Measurements from ENCODE around the gene PDK2.
A peak's percentile ranks its signal among the peaks of the same experiment; 100 is the strongest.

The PDK2 gene

DNA sequence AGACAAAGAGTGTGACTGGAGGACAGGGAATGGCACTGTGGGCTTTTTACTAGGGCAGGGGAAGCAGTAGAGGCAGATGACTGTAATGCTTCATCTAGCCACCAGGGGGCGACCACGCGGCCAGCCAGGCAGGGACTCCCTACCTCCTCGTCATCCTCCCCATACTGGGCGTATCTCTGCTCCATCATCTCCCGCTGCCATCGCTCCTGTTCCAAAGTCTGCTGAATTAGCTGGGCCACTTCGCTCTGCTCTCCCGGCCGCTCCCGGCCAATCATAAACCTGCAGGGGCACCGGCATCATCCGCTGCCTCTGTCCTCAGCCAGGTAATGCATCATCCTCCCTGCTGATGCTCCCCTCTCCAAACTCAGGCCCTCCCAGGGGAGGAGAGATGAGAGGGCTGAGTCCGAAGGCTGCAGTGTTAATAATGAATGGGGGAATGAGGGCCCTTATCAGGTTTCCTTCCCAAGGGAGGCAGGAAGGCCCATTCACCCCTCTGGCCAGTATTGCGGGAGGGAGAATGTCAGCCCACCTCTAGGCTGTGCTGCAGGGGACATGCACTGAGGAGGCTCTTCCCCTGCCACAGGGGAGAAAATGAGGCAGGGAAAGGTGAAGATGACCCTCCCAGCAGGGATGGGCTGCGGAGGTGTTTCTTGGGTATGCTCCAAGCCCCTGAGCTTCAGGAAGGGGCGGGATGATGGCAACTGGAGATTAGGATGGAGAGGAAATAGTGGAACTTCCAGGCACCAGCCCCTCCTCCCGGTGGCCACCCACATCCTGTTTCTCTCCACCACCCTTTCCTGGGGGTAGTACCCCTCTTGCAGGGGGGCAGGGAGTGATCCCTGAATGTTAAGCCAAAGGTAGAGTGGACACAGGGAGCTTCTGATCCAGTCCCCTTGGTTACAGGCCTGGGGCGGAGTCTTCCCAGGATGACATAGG, 45.1 kb downstream of the PDK2 start:
- DNase-seq, result no peak

- DNase-seq, result no peak
Observed at GRCh38 chr17:50141026-50141744, 46.0 kb downstream of the PDK2 start.

- no peak for DNase-seq
Observed at GRCh38 chr17:50141745-50142110, 46.6 kb downstream of the PDK2 start.

GRCh38 chr17:50143461-50144176, 48.5 kb downstream of the PDK2 start:
- DNase-seq, result no peak

DNA sequence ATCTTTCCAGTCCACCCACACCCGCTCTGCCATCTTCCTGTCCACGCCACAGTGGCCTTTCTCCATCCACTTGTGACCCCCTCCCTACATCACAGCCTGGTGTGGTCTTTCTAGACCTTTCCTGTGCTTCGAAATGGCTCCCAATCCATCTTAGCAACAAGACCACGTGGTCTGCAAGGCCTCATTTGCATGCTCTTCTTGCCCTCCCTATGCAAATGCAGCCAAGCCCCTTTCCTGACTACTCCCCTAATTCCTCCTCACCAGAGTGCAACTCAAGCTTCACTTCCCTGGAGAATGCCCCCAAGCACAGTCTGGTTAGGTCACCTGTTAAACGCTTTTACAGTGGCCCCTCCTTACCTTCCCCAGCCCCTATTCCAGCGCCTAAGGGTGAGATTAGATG, 49.2 kb downstream of the PDK2 start:
- no peak for DNase-seq

DNA sequence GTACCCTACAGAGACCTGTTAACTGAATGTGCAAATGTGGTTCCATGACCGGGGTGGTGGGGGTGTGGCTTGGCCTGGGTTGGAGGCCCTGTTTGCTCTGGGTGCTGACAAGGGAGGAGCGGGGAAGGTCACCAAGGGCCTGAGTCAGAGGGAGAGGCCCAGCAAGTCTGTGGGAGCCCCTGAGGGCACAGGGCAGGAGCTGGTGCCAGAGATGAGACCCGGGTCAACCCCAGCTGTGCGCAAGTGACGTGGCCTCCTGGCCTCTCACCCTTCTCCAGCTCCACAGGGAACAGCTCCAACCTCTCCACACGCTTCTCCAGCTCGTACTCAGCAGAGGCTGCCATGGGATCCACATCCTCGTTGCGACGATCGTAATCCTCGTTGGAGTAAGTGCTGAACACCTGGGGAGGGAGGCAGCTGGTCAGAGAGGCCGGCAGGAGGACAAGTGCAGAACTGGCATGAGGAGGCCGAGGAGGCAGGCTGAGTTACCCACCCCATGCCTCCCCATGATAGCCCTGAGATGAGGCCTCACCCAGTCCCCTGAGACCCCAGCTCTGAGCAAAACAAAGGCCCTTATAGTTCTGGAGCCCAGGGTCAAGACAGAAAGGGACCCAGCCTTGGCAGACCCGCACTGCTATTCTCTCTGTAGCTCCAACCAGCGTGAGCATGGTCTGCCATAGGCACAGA, 49.8 kb downstream of the PDK2 start:
- no peak for DNase-seq

DNA sequence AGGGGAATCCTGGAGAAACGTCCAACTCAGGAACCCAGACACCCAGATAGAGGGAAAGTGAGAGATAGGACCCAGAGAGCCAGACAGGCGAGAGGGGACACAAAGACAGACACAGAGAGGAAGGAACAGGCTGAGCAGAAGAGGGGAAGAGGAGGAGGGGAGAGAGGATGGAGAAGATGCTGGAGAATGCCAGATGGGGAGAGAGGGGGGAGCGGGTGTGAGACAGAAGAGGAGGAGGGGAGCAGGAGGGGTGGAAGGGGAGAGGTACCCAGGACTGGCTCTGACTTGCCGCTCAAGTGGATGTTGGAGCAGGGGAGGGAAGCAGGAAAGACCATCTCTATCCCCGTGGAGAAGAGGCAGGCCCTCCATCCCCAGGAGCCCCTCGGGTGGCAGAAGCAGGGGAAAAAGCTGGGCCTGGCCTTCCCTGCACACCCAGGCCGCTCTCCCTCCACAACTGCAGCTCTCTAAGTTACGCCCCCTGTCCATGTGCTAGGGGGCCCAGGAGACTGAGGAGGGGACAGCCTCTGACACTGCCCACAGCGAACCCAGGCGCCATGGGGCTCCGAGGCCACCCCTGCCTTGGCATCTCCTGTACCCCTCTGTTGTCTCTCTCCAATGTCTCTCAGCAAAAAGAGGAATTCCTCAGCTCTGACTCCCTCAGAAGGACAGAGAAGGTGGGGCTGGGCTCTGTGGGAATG, 50.5 kb downstream of the PDK2 start:
- DNase-seq, result no peak

GRCh38 chr17:50146230-50146926, 51.2 kb downstream of the PDK2 start:
- no peak for DNase-seq

DNA sequence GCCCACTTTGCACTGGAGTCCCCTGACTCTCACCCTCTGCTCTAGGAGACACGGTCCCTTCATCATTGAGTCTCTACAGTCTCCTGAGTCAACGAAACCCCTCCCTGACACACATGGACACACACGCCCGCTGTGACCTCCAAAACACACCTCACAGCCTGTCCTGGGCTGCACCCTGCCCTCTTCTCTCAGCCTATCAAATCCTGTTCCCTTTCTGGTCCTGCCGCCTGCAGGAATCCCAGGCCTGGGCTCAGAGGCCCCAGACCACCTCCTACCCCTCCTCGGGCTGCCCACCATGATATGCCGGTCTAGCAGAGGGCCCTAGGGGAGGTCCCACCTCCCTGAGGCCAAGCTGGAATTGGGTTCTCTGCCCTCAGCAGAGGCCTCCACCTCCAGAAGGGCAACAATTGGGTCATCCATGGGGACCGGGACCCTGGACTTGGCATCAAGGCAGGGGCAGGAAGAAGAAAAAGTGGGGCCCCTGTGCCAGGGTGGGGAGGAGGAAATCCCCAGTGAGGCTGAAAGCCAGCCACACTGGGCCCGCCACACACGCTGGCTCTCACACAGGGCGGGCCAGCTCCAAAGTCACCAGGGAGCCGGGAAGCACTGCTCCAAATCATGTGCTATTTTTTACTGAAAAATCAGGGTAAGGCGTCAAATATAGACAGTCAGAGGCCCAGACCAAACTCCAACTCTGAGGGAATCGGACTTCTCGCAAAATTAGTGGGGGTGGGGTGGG, 51.9 kb downstream of the PDK2 start:
- no peak for DNase-seq

DNA sequence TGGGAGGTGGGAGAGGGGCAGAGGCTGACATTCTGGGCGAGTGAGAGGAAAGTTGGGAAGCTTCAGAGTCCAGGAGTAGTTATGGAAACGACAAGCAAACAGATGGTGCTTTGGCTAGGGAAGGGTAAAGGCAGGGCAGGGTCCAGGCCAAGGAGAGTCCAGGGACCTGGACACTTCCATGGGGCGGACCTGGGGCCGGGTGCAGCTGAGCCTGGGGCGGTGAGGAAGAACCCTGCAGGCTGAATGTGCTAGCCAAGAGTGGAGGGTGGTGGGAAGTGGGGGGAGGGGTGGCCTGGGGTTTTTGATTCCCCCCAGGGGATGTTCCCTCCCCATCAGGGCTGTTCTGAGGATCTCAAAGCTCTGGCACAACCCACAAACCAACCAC, 52.7 kb downstream of the PDK2 start:
- DNase-seq, result no peak

- DNase-seq, result no peak
Observed at GRCh38 chr17:50148226-50149090, 53.3 kb downstream of the PDK2 start.

- no peak for DNase-seq
Observed at GRCh38 chr17:50149091-50149416, 53.9 kb downstream of the PDK2 start.

- DNase-seq, result peak; percentile 38
Observed at GRCh38 chr17:50149417-50150353, 54.5 kb downstream of the PDK2 start.

DNA sequence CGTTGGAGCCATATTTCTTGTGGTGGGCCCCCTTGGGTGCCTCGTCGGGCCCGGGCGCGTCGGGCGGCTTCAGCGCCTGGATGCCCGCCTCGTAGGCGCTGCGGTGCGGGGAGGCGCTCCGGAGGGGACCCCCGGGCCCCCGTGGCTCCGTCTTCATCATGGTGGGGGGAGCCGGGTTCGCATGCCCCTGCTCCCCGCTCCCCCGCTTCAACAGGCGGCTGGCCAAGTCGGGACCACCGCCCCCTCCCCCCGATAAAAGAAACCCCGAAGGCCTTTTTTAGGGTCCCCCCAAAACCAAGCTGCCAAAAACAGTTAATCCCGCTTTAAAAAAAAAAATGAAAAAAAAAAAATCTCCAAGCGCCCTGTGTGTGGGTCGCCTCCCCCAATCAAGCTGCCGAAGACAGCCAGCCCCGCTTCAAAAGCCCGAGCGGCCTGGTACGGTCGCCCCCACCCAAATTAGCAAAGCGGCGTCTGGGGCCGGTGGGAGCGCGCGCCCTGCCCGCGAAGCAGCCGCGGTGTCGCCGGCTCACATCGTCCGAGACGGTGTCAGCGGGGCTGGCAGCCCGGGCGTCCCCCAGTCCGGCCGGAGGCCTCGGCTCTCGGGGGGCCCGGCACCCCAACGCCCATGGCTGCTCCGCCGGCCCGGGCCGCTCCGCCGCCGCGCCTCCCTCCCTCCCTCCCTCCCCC, 55.3 kb downstream of the PDK2 start, which contains the start of gene PPP1R9B:
TSS of gene PPP1R9B (minus strand) at position 324 of the 687 bp plus-strand sequence. CDS start at position 160, 164 bp downstream.
- no peak for DNase-seq

DNA sequence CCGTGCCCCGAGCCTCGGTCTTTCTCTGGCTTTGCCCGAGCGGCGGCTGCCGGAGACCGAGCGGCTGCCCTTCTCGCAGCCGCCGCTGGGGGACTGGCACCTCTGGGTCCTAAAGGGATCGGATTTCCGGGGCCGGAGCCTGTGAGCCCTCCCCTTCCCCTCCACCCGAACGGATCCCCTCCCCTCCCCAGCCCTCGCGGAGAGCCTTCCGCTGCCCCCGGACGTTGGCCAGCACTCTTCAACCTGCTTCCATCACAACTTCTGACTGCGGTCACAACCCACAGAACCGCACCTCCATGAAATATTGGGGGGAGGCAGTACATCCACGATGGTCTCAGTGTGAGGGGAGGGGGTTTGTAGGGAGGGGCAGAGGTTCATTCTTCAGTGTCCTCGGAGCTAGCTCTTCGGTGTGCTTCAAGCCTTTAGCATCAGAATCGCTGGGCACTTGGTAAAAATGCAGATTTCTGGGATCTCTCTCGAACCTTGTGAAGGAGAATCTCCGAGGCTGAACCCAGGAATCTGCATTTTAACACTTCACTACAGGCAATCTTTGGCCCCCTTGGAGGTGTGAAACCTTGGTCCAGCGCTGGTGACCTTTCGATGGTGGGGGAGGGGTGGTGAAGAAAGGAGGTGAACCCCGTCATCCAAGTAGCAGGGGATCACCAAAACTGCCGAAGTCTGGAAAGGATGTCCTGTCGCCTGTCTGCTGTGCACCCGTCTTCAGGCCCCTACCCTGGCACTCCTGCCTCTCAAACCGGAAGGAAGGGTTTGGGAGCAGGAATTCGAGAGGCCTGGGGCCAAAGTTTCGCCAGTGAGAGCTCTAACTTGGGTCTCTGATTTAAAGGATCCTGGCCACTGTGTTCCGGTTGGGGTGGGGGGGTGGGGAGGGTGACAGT, 56.1 kb downstream of the PDK2 start:
- peak; percentile 77 for DNase-seq

- peak; percentile 71 for DNase-seq
Observed at GRCh38 chr17:50151937-50152547, 56.9 kb downstream of the PDK2 start.

DNA sequence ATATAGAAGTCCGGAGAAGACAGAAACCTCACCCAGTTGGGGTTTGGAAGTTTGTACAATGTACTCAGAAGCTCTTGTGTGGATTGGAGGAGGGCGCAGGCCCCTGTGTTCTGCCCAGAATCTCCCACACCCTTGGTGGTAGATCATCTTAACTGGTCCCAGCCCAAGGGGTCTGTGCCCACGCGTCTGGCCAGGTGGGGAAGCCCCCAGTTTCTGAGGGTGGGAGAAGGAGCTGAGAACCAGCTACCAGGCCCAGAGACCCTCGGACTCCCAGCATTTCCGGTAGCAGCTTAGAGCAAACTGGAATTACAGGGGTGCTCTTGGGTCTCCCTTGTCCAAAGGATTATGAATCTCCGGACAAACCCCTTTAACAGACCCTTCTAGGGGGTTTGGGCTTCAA, 57.6 kb downstream of the PDK2 start:
- no peak for DNase-seq

Measured in NCI-H2029 (cell line).